Testis (tissue), 3 donors: ENCODE results near the gene ZGPAT. TPM values are rescaled to one million over a fixed set of nuclear protein-coding genes. Genes with fewer than 3 reads are reported as not detected.

Experiments used
- DNase-seq: peaks from one replicate; pipeline ENCODE4 v3.0.0-alpha.2; 2019
- H3K27ac ChIP-seq, 2 donors: fragments of 200-600 bp; sonication (generic); one replicate each; pipeline ENCODE4 v1.5.1; 2019
- H3K27me3 ChIP-seq: fragments of 200-600 bp; sonication (generic); one replicate; pipeline ENCODE4 v1.5.1; 2019
- H3K36me3 ChIP-seq: fragments of 200-600 bp; sonication (generic); one replicate; pipeline ENCODE4 v1.5.1; 2017; ENCODE audit warnings: low read depth; ENCODE audit errors: missing control alignments
- H3K4me1 ChIP-seq: fragments of 200-600 bp; sonication (generic); one replicate; pipeline ENCODE4 v1.5.1; 2019
- H3K4me3 ChIP-seq, 2 donors: fragments of 200-600 bp; sonication (generic); one replicate each; pipeline ENCODE4 v1.5.1; 2017 to 2019
- H3K9me3 ChIP-seq: fragments of 200-600 bp; sonication (generic); one replicate; pipeline ENCODE4 v1.5.1; 2017
- POLR2A ChIP-seq: fragments of 450-650 bp; IDR thresholded peaks from one replicate; pipeline ENCODE4 v1.6.1; 2017; ENCODE audit warnings: antibody characterized with exemption, mild to moderate bottlenecking, moderate library complexity
- WGBS, 2 donors: methylation state at CpG; one replicate each; pipeline ENCODE4 v1.1.5; 2018; 5-methylcytosine and 5-hydroxymethylcytosine counted together
- intact Hi-C: fragments of 100-400 bp; cut with DNase I; formaldehyde crosslinking; loops from one replicate; pipeline ENCODE4 v1.15.1; 2023; ENCODE audit warnings: low total_unique reads
- polyA plus RNA-seq: library from polyadenylated mRNA; stranded (reverse); fragments of 350-450 nt; fragmentation: Illumina TruSeq; extraction: RNeasy Lipid Tissue Mini Kit (QIAGEN cat#74804); gene quantifications from one replicate; pipeline ENCODE4 v1.2.3, GENCODE V29; 2014; ENCODE audit warnings: low read depth, low replicate concordance; ENCODE audit not compliant: insufficient read depth
- total RNA-seq, 2 donors: library from RNA; depleted of rRNA; stranded (reverse); fragments of >200 nt; gene quantifications; one replicate each; pipeline ENCODE4 v1.2.3, GENCODE V29; 2016
- TF ChIP-seq, protein P1 (sequence below), 3 experiments: fragments of 450-650 bp in 2 of 3; fragments of 200-600 bp in 1 of 3; sonication (generic) in 1 of 3; IDR thresholded peaks; one replicate each; pipeline ENCODE4 v1.5.1; 2016 to 2019; ENCODE audit warnings: antibody characterized with exemption in 3 of 3, mild to moderate bottlenecking in 2 of 3, moderate library complexity in 1 of 3

ZGPAT gene
- total and polyA plus RNA-seq, 3 donors from 2014 or later = 43.1 to 57.3 (median 53.1) TPM

DNA sequence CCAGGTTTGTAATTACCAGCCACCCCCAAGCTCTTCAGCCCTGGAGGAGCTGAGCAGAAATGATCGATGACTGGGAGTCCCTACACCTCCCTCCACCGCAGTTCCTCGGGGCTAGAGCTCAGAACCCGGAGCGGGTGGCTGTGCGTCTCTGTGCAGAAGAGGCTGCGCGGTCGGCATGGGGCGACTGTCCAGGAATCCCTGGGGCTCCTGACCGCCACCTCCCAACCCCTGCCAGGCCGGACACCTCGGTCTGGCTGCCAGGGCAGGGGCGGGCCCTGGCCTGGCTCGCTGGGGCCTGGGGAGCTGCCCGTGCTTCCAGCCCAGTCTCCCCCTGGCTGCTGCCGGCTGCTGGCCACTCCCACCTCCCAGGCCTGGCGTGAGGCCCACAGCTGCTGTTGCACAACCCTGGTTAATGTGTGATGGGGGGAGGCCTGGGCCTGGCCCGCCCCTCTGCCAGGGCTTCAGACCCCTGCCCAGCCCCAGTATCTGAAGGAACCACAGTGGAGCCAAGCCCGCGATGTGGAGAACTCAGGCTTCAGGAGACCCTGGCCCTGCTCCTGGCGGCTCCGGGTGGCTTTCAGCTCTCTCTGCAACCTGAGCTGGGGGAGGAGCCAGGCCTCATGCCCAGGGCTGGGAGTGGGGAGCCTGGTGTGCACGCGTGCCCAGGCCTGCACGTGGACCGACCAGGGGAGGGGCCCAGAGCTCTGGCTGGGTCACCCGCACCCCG lies 33.0 kb downstream of the ZGPAT start:
- Histone ChIP-seq H3K9me3 (no peaks in the 10 kb centered on the region), H3K4me3 (peak overlapping the region; percentile 68 to 85), H3K27me3 (no peaks in the 10 kb centered on the region), H3K4me1 (peaks cover 32% of the 10 kb centered on the region), H3K36me3 (no peaks in the 10 kb centered on the region), H3K27ac (peak overlapping the region; percentile 92 to 96)
- 1% methylated on average over 21 of the region's 29 CpGs; no CpG with 5 or more reads in 1 of the 2 donors for WGBS, 2 donors
- TF ChIP-seq, protein P1, sequence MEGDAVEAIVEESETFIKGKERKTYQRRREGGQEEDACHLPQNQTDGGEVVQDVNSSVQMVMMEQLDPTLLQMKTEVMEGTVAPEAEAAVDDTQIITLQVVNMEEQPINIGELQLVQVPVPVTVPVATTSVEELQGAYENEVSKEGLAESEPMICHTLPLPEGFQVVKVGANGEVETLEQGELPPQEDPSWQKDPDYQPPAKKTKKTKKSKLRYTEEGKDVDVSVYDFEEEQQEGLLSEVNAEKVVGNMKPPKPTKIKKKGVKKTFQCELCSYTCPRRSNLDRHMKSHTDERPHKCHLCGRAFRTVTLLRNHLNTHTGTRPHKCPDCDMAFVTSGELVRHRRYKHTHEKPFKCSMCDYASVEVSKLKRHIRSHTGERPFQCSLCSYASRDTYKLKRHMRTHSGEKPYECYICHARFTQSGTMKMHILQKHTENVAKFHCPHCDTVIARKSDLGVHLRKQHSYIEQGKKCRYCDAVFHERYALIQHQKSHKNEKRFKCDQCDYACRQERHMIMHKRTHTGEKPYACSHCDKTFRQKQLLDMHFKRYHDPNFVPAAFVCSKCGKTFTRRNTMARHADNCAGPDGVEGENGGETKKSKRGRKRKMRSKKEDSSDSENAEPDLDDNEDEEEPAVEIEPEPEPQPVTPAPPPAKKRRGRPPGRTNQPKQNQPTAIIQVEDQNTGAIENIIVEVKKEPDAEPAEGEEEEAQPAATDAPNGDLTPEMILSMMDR (IDR thresholded peaks at IDR 0.05) = peak in 1 of 3 experiments; percentile 25
- no peak for TF ChIP-seq POLR2A
- peak; percentile 93 for DNase-seq
- intact Hi-C loops = no loop called here

DNA sequence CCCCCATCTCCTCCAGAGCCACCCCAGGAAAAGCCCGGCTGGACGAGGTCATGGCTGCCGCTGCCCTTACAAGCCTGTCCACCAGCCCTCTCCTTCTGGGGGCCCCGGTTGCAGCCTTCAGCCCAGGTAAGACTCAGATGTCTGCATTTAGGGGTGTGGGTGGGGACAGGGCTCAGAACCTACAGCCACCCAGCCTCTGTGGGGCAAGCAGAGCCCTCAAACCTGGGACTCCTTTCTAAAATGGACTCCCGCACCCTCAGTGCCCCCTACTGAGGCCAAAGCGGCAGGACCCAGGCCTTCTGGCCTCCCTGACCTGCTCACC lies 33.5 kb downstream of the ZGPAT start:
- no peaks in the 10 kb centered on the region for H3K36me3 ChIP-seq
- peaks cover 32% of the 10 kb centered on the region for H3K4me1 ChIP-seq
- peak overlapping the region in 1 of 2 donors; percentile 85 for H3K4me3 ChIP-seq
- H3K27me3 ChIP-seq = no peaks in the 10 kb centered on the region
- no peaks in the 10 kb centered on the region for H3K9me3 ChIP-seq
- H3K27ac ChIP-seq = peak overlapping the region; percentile 92 to 96
- intact Hi-C loops = no loop called here
- TF ChIP-seq, protein P1 (IDR thresholded peaks at IDR 0.05) = no peak
- TF ChIP-seq POLR2A = no peak
- WGBS, 2 donors = 0 to 32% methylated on average over 1 to 6 of the region's 6 CpGs
- DNase-seq = no peak

DNA sequence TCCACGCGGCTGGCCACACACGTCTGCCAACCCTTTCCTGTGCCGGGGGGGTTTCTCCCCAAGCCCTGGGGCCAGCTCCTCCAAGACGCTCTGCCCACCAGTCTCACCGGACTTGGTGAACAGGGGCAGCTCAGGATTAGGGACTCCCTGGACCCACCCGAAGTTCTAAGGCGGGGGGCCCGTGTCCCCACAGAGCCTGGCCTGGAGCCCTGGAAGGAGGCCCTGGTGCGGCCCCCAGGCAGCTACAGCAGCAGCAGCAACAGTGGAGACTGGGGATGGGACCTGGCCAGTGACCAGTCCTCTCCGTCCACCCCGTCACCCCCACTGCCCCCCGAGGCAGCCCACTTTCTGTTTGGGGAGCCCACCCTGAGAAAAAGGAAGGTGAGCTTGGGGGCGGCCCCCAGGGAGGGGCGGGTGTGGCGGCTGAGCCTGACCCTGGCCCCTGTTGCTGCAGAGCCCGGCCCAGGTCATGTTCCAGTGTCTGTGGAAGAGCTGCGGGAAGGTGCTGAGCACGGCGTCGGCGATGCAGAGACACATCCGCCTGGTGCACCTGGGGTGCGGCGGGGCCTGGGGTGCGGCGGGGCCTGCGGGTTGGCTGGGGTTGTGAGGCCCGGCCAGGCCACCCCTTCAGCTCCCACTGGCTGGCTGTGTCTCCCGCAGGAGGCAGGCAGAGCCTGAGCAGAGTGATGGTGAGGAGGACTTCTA lies 34.0 kb downstream of the ZGPAT start:
- Histone ChIP-seq H3K9me3 (no peaks in the 10 kb centered on the region), H3K4me3 (no peak overlapping the region), H3K27me3 (no peaks in the 10 kb centered on the region), H3K4me1 (peaks cover 32% of the 10 kb centered on the region), H3K36me3 (no peaks in the 10 kb centered on the region), H3K27ac (peak overlapping the region; percentile 92 to 96)
- intact Hi-C loops = no loop called here
- TF ChIP-seq POLR2A = no peak
- TF ChIP-seq, protein P1 (IDR thresholded peaks at IDR 0.05) = no peak
- no peak for DNase-seq
- WGBS, 2 donors = 62% methylated on average over 30 of the region's 30 CpGs; no CpG with 5 or more reads in 1 of the 2 donors

DNA sequence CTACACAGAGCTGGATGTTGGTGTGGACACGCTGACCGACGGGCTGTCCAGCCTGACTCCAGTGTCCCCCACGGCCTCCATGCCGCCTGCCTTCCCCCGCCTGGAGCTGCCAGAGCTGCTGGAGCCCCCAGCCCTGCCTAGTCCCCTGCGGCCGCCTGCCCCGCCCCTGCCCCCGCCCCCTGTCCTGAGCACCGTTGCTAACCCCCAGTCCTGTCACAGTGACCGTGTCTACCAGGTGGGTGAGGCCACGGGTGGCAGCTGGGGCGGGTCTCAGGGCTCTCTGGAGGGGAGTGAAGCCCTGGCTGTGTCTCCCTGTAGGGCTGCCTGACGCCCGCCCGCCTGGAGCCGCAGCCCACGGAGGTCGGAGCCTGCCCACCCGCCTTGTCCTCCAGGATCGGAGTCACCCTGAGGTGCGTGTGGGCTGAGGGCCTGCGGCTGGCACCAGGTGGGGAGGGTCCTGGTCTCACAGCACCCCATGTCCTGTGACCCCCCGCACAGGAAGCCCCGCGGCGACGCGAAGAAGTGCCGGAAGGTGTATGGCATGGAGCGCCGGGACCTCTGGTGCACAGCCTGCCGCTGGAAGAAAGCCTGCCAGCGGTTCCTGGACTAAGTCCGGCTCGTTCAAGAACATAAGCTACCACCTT lies 34.7 kb downstream of the ZGPAT start:
- H3K27me3 ChIP-seq = no peaks in the 10 kb centered on the region
- TF ChIP-seq POLR2A = no peak
- DNase-seq = no peak
- H3K9me3 ChIP-seq = no peaks in the 10 kb centered on the region
- 64 to 67% methylated on average over 24 to 37 of the region's 37 CpGs for WGBS, 2 donors
- intact Hi-C loops = no loop called here
- no peak overlapping the region for H3K4me3 ChIP-seq
- H3K27ac ChIP-seq = peak overlapping the region in 1 of 2 donors; percentile 96
- no peaks in the 10 kb centered on the region for H3K36me3 ChIP-seq
- peaks cover 32% of the 10 kb centered on the region for H3K4me1 ChIP-seq
